HCT116 (cell line): ENCODE measurements around the gene ETV4. TPM values are rescaled to one million over a fixed set of nuclear protein-coding genes. Genes with fewer than 3 reads are reported as not detected.

Source experiments
- ATAC-seq: fragments of 200-7000 bp; cut with Tn5 transposase; 2 replicates; pipeline ENCODE4 v1.9.1; 2020; ENCODE audit warnings: mild to moderate bottlenecking, moderate library complexity
- BruUV-seq: library from RNA; stranded (reverse); fragments of 400-500 nt; replicated peaks from 2 replicates; lab custom pipeline; 2021; lab: Mats Ljungman, UMichigan
- CTCF ChIA-PET: fragments of 300-600 bp; sonication (Branson Sonifier 250); formaldehyde crosslinking; loops from one replicate; lab custom pipeline; 2021; ENCODE audit warnings: antibody characterized with exemption; lab: Charles Lee
- POLR2A ChIA-PET: fragments of 300-600, 350-600 bp; sonication (Branson Sonifier 250); formaldehyde crosslinking; loops from one replicate; lab custom pipeline; 2021; ENCODE audit warnings: antibody characterized with exemption; lab: Charles Lee
- RAD21 ChIA-PET, 2 experiments: fragments of 300-600 bp; sonication (Branson Sonifier 250); formaldehyde crosslinking; loops; one replicate each; lab custom pipeline; 2023; ENCODE audit warnings: low total read pairs in 2 of 2; ENCODE audit not compliant: uncharacterized antibody in 2 of 2, unreplicated experiment in 2 of 2, low non-redundant PET in 1 of 2; lab: Charles Lee
- DNase-seq: peaks from one replicate; pipeline ENCODE4 v3.0.0-alpha.2; 2010; ENCODE audit warnings: low read depth, low spot score
- H2AFZ ChIP-seq: fragments of 200-600 bp; shearing (Covaris generic), sonication (generic); 2 replicates; pipeline ENCODE4 v1.6.1; 2017; ENCODE audit warnings: low read depth, mixed run types, mixed read lengths, antibody characterized with exemption, low read length; ENCODE audit not compliant: poor library complexity, severe bottlenecking
- H3K27ac ChIP-seq: 2 replicates; pipeline ENCODE4 v1.5.1; 2012; ENCODE audit warnings: low read depth, low read length
- H3K27me3 ChIP-seq: fragments of 200-600 bp; sonication (generic); 2 replicates; pipeline ENCODE4 v1.6.1; 2016; ENCODE audit warnings: mixed run types, low read length, mixed read lengths; ENCODE audit not compliant: insufficient read depth
- H3K36me3 ChIP-seq, 2 experiments: fragments of 200-500 bp in 1 of 2; fragments of 200-600 bp in 1 of 2; sonication (Bioruptor generic) in 1 of 2; sonication (generic) in 1 of 2; 2 replicates each; pipeline versions ENCODE4 v1.5.1 to v1.6.1; 2014 to 2016; ENCODE audit warnings: low read length in 2 of 2, inconsistent platforms in 1 of 2, mixed read lengths in 1 of 2, mixed run types in 1 of 2; ENCODE audit not compliant: insufficient read depth in 2 of 2, control insufficient read depth in 1 of 2
- H3K4me1 ChIP-seq, 2 experiments: fragments of 200-600 bp in 1 of 2; sonication (generic) in 1 of 2; 2 replicates each; pipeline versions ENCODE4 v1.5.1 to v1.6.1; 2012 to 2017; ENCODE audit warnings: low read length in 2 of 2, inconsistent platforms in 1 of 2, mild to moderate bottlenecking in 1 of 2, mixed read lengths in 1 of 2, mixed run types in 1 of 2, moderate library complexity in 1 of 2; ENCODE audit not compliant: insufficient read depth in 2 of 2, control insufficient read depth in 1 of 2
- H3K4me2 ChIP-seq: fragments of 200-600 bp; sonication (generic); 2 replicates; pipeline ENCODE4 v1.6.1; 2017; ENCODE audit warnings: mixed run types, low read length, mixed read lengths
- H3K4me3 ChIP-seq, 2 experiments: fragments of 200-600 bp in 1 of 2; sonication (generic) in 1 of 2; replicated peaks in 1 of 2; 2 replicates each; pipeline ENCODE4 v1.5.1; 2011 to 2016; ENCODE audit warnings: low read length in 2 of 2, control low read depth in 1 of 2, low read depth in 1 of 2, mild to moderate bottlenecking in 1 of 2, mixed read lengths in 1 of 2, mixed run types in 1 of 2
- H3K79me2 ChIP-seq: fragments of 200-600 bp; sonication (generic); 2 replicates; pipeline ENCODE4 v1.6.1; 2017; ENCODE audit warnings: mild to moderate bottlenecking, mixed run types, low read length, moderate library complexity, mixed read lengths; ENCODE audit not compliant: insufficient read depth
- H3K9ac ChIP-seq: fragments of 200-600 bp; sonication (generic); 2 replicates; pipeline ENCODE4 v1.6.1; 2016; ENCODE audit warnings: low read length, mixed read lengths
- H3K9me2 ChIP-seq: fragments of 200-600 bp; sonication (generic), shearing (Covaris generic); 2 replicates; pipeline ENCODE4 v1.6.1; 2017; ENCODE audit warnings: mixed run types, mild to moderate bottlenecking, moderate library complexity; ENCODE audit not compliant: insufficient read depth
- H3K9me3 ChIP-seq, 2 experiments: fragments of 200-500 bp in 1 of 2; fragments of 200-600 bp in 1 of 2; sonication (Bioruptor generic) in 1 of 2; sonication (generic) in 1 of 2; 2 replicates each; pipeline ENCODE4 v1.6.1; 2014 to 2017; ENCODE audit warnings: low read length in 2 of 2, mixed read lengths in 2 of 2, inconsistent platforms in 1 of 2, low read depth in 1 of 2, mild to moderate bottlenecking in 1 of 2, mixed run types in 1 of 2, moderate library complexity in 1 of 2; ENCODE audit not compliant: control insufficient read depth in 1 of 2, insufficient read depth in 1 of 2
- H4K20me1 ChIP-seq: fragments of 200-600 bp; sonication (generic), shearing (Covaris generic); 2 replicates; pipeline ENCODE4 v1.6.1; 2017; ENCODE audit warnings: mixed run types, mild to moderate bottlenecking, moderate library complexity; ENCODE audit not compliant: insufficient read depth
- ATF3 ChIP-seq: IDR thresholded peaks from 2 replicates; pipeline ENCODE4 v1.6.1; 2012
- CBX3 ChIP-seq: IDR thresholded peaks from 2 replicates; pipeline ENCODE4 v1.6.1; 2012; ENCODE audit warnings: low read depth
- CEBPB ChIP-seq: IDR thresholded peaks from 2 replicates; pipeline ENCODE4 v1.6.1; 2012; ENCODE audit warnings: low read depth
- EGR1 ChIP-seq: IDR thresholded peaks from 2 replicates; pipeline ENCODE4 v1.6.1; 2012; ENCODE audit warnings: low read depth
- ELF1 ChIP-seq: IDR thresholded peaks from 2 replicates; pipeline ENCODE4 v1.6.1; 2012; ENCODE audit warnings: low read depth, borderline replicate concordance
- EZH2 ChIP-seq: fragments of 200-600 bp; sonication (generic); IDR thresholded peaks from 2 replicates; pipeline ENCODE4 v1.6.1; 2017; ENCODE audit warnings: antibody characterized with exemption, mixed run types
- EZH2phosphoT487 ChIP-seq: fragments of 200-600 bp; IDR thresholded peaks from 2 replicates; pipeline ENCODE4 v1.6.1; 2018; ENCODE audit warnings: antibody characterized with exemption, borderline replicate concordance
- FOSL1 ChIP-seq: IDR thresholded peaks from 2 replicates; pipeline ENCODE4 v1.6.1; 2012; ENCODE audit warnings: low read depth
- JUND ChIP-seq: IDR thresholded peaks from 2 replicates; pipeline ENCODE4 v1.6.1; 2012
- MAX ChIP-seq: IDR thresholded peaks from 2 replicates; pipeline ENCODE4 v1.6.1; 2012
- POLR2A ChIP-seq: IDR thresholded peaks from 2 replicates; pipeline ENCODE4 v1.7.0; 2011; ENCODE audit warnings: borderline replicate concordance; ENCODE audit not compliant: insufficient read depth, insufficient read length; ENCODE audit errors: extremely low read depth
- POLR2AphosphoS5 ChIP-seq: IDR thresholded peaks from 2 replicates; pipeline ENCODE4 v1.6.1; 2011; ENCODE audit warnings: mild to moderate bottlenecking, low read depth, low read length, moderate library complexity
- REST ChIP-seq: IDR thresholded peaks from 2 replicates; pipeline ENCODE4 v1.6.1; 2012; ENCODE audit warnings: low read depth
- SIN3A ChIP-seq: IDR thresholded peaks from 2 replicates; pipeline ENCODE4 v1.6.1; 2012; ENCODE audit warnings: low read depth
- SRF ChIP-seq: IDR thresholded peaks from 2 replicates; pipeline ENCODE4 v1.6.1; 2012; ENCODE audit warnings: low read depth
- TCF7L2 ChIP-seq: IDR thresholded peaks from 2 replicates; pipeline ENCODE4 v1.7.0; 2011; ENCODE audit warnings: borderline replicate concordance, inconsistent platforms; ENCODE audit not compliant: insufficient read depth, insufficient read length; ENCODE audit errors: extremely low read depth
- YY1 ChIP-seq: IDR thresholded peaks from 2 replicates; pipeline ENCODE4 v1.6.1; 2011; ENCODE audit warnings: low read length, low read depth, moderate library complexity, mild to moderate bottlenecking; ENCODE audit not compliant: insufficient replicate concordance; ENCODE audit errors: extremely low read depth
- ZBTB33 ChIP-seq: IDR thresholded peaks from 2 replicates; pipeline ENCODE4 v1.6.1; 2011; ENCODE audit warnings: mild to moderate bottlenecking, low read length, moderate library complexity; ENCODE audit not compliant: insufficient replicate concordance; ENCODE audit errors: extremely low read depth
- ZFX ChIP-seq: fragments of 450-650 bp; IDR thresholded peaks from 2 replicates; pipeline ENCODE4 v1.6.1; 2017
- intact Hi-C: fragments of 100-400 bp; cut with micrococcal nuclease; formaldehyde crosslinking; loops from 2 replicates; pipeline ENCODE4 v1.10.0; 2022
- total RNA-seq: library from RNA; stranded (reverse); gene quantifications from one replicate; pipeline ENCODE4 v1.2.1, GENCODE V29; 2021; ENCODE audit not compliant: unreplicated experiment

Gene ETV4
- total RNA-seq, 1 experiment from 2014 or later, result 51.5 TPM

GRCh38 chr17:43563600-43564594, 17.8 kb upstream of the ETV4 start:
- Histone ChIP-seq H2AFZ (no peak overlapping the region), H3K27me3 (no peaks in the 10 kb centered on the region), H3K36me3 (no peaks in the 10 kb centered on the region), H3K4me1 (no peaks in the 10 kb centered on the region), H3K4me2 (no peak overlapping the region), H3K9ac (no peak overlapping the region), H3K9me3 (no peaks in the 10 kb centered on the region), H4K20me1 (no peaks in the 10 kb centered on the region), H3K9me2 (no peaks in the 10 kb centered on the region), H3K79me2 (no peaks in the 10 kb centered on the region), H3K4me3 (no peak overlapping the region), H3K27ac (no peak overlapping the region)
- intact Hi-C loops, result no loop called here
- DNase-seq, result no peak
- CTCF ChIA-PET, result no interaction called here
- RAD21 ChIA-PET, result no interaction called here
- ATAC-seq, result no peak
- TF ChIP-seq CEBPB, result no peak
- TF ChIP-seq TCF7L2, result no peak
- TF ChIP-seq SRF, result no peak
- TF ChIP-seq ZBTB33, result no peak
- TF ChIP-seq ATF3, result no peak
- TF ChIP-seq EGR1, result no peak
- no peak for TF ChIP-seq ZFX
- TF ChIP-seq MAX, result no peak
- no peak for TF ChIP-seq POLR2A
- TF ChIP-seq CBX3, result no peak
- no peak for TF ChIP-seq FOSL1
- TF ChIP-seq EZH2phosphoT487, result no peak
- TF ChIP-seq SIN3A, result no peak
- no peak for TF ChIP-seq EZH2
- TF ChIP-seq JUND, result no peak
- TF ChIP-seq REST, result no peak
- no peak for TF ChIP-seq YY1
- no peak for TF ChIP-seq POLR2AphosphoS5
- no peak for TF ChIP-seq ELF1
- no TSS peak for BruUV-seq
- POLR2A ChIA-PET, result no interaction called here
